Neuronal stem cell (in vitro differentiated cells): Measurements from ENCODE around the gene GRPR.

Experiments
- DNase-seq: peaks from one replicate; pipeline ENCODE4 v3.0.0-alpha.2; 2013; ENCODE audit warnings: low spot score
- H2AFZ ChIP-seq: one replicate; pipeline ENCODE4 v1.6.1; 2013; ENCODE audit warnings: mild to moderate bottlenecking, low read length, inconsistent platforms
- H2AK5ac ChIP-seq: 2 replicates; pipeline ENCODE4 v1.6.1; 2013; ENCODE audit warnings: low read depth, mild to moderate bottlenecking, inconsistent platforms, low read length, moderate library complexity, mixed read lengths
- H2BK120ac ChIP-seq: 2 replicates; pipeline ENCODE4 v1.6.1; 2013; ENCODE audit warnings: low read depth, mild to moderate bottlenecking, inconsistent platforms, low read length, moderate library complexity, mixed read lengths
- H2BK12ac ChIP-seq: one replicate; pipeline ENCODE4 v1.6.1; 2013; ENCODE audit warnings: low read length, inconsistent platforms
- H2BK15ac ChIP-seq: 2 replicates; pipeline ENCODE4 v1.6.1; 2013; ENCODE audit warnings: mild to moderate bottlenecking, low read length, inconsistent platforms, mixed read lengths
- H2BK5ac ChIP-seq: one replicate; pipeline ENCODE4 v1.6.1; 2013; ENCODE audit warnings: inconsistent platforms, mild to moderate bottlenecking, low read length, moderate library complexity
- H3K14ac ChIP-seq: one replicate; pipeline ENCODE4 v1.6.1; 2013; ENCODE audit warnings: low read length, inconsistent platforms
- H3K18ac ChIP-seq: 2 replicates; pipeline ENCODE4 v1.6.1; 2013; ENCODE audit warnings: low read length, inconsistent platforms
- H3K23ac ChIP-seq: 2 replicates; pipeline ENCODE4 v1.6.1; 2013; ENCODE audit warnings: low read depth, mild to moderate bottlenecking, mixed read lengths, low read length, inconsistent platforms; ENCODE audit not compliant: poor library complexity
- H3K27ac ChIP-seq: replicated peaks from 3 replicates; pipeline ENCODE4 v1.5.1; 2013; ENCODE audit warnings: low read length, inconsistent platforms
- H3K27me3 ChIP-seq, 3 experiments: 2 replicates each; pipeline ENCODE4 v1.6.1; 2013; ENCODE audit warnings: low read length in 3 of 3, mild to moderate bottlenecking in 2 of 3, inconsistent platforms in 1 of 3, low read depth in 1 of 3, mixed read lengths in 1 of 3, moderate library complexity in 1 of 3; ENCODE audit not compliant: control insufficient read depth in 3 of 3, insufficient read depth in 3 of 3
- H3K36me3 ChIP-seq, 2 donors: replicated peaks in 1 of 2; 2 replicates each; pipeline ENCODE4 v1.6.1; 2013; ENCODE audit warnings: low read length in 2 of 2; ENCODE audit not compliant: control insufficient read depth in 2 of 2, insufficient read depth in 2 of 2
- H3K4ac ChIP-seq: 2 replicates; pipeline ENCODE4 v1.6.1; 2013; ENCODE audit warnings: inconsistent platforms, mild to moderate bottlenecking, low read length, moderate library complexity
- H3K4me1 ChIP-seq, 2 donors: 1 replicate in 1 of 2; 2 replicates in 1 of 2; pipeline ENCODE4 v1.6.1; 2013; ENCODE audit warnings: low read length in 2 of 2, low read depth in 1 of 2; ENCODE audit not compliant: control insufficient read depth in 2 of 2, insufficient read depth in 1 of 2
- H3K4me2 ChIP-seq: one replicate; pipeline ENCODE4 v1.6.1; 2013; ENCODE audit warnings: mild to moderate bottlenecking, low read length, inconsistent platforms; ENCODE audit not compliant: insufficient read depth, poor library complexity, severe bottlenecking
- H3K4me3 ChIP-seq, 2 donors: 2 replicates each; pipeline ENCODE4 v1.5.1; 2013; ENCODE audit warnings: low read length in 2 of 2, mild to moderate bottlenecking in 2 of 2, inconsistent platforms in 1 of 2, moderate library complexity in 1 of 2
- H3K79me1 ChIP-seq: one replicate; pipeline ENCODE4 v1.6.1; 2013; ENCODE audit warnings: low read depth, mild to moderate bottlenecking, inconsistent platforms, low read length, moderate library complexity
- H3K9ac ChIP-seq: one replicate; pipeline ENCODE4 v1.6.1; 2013; ENCODE audit warnings: mild to moderate bottlenecking, low read depth, low read length, inconsistent platforms; ENCODE audit not compliant: poor library complexity
- H3K9me3 ChIP-seq, 2 donors: replicated peaks in 1 of 2; 2 replicates each; pipeline versions ENCODE3 to v1.6.1; 2013; ENCODE audit warnings: low read length in 2 of 2, mild to moderate bottlenecking in 2 of 2, inconsistent platforms in 1 of 2, low read depth in 1 of 2, mixed read lengths in 1 of 2, moderate library complexity in 1 of 2; ENCODE audit not compliant: control insufficient read depth in 2 of 2, insufficient read depth in 1 of 2
- H4K8ac ChIP-seq: one replicate; pipeline ENCODE4 v1.6.1; 2013; ENCODE audit warnings: low read depth, mild to moderate bottlenecking, inconsistent platforms, low read length, moderate library complexity
- H4K91ac ChIP-seq: one replicate; pipeline ENCODE4 v1.6.1; 2013; ENCODE audit warnings: low read length, low read depth, mild to moderate bottlenecking, inconsistent platforms; ENCODE audit not compliant: poor library complexity
- WGBS, 2 donors: extraction: QIAGEN DNeasy Blood & Tissue Kit; methylation state at CpG; one replicate each; pipeline ENCODE4 v1.1.7; 2013; ENCODE audit warnings: missing lambda C conversion rate in 2 of 2, mixed read lengths in 1 of 2; ENCODE audit not compliant: insufficient read length in 2 of 2, insufficient replicate concordance in 1 of 2; ENCODE audit errors: extremely low coverage in 2 of 2; 5-methylcytosine and 5-hydroxymethylcytosine counted together

GRPR gene

GRCh38 chrX:16120431-16120830 is 2.9 kb upstream of the GRPR start:
- H3K27ac ChIP-seq, result no peak overlapping the region
- H3K9ac ChIP-seq, result no peak overlapping the region
- H3K4me1 ChIP-seq, result no peaks in the 10 kb centered on the region
- no peak overlapping the region for H4K8ac ChIP-seq
- no peak overlapping the region for H2AK5ac ChIP-seq
- H2AFZ ChIP-seq, result no peak overlapping the region
- no peak overlapping the region for H2BK120ac ChIP-seq
- no peak for DNase-seq
- H2BK12ac ChIP-seq, result no peak overlapping the region
- no peaks in the 10 kb centered on the region for H3K36me3 ChIP-seq
- H2BK15ac ChIP-seq, result no peak overlapping the region
- H4K91ac ChIP-seq, result no peak overlapping the region
- H3K18ac ChIP-seq, result no peak overlapping the region
- H3K23ac ChIP-seq, result no peak overlapping the region
- no peak overlapping the region for H3K4me3 ChIP-seq
- no peak overlapping the region for H3K14ac ChIP-seq
- no CpG with 5 or more reads among the region's 3 CpGs for WGBS, 2 donors
- H3K79me1 ChIP-seq, result no peaks in the 10 kb centered on the region
- peaks cover 0 to 15% (median 0%) of the 10 kb centered on the region in 3 experiments for H3K27me3 ChIP-seq
- no peak overlapping the region for H2BK5ac ChIP-seq
- no peak overlapping the region for H3K4ac ChIP-seq
- no peaks in the 10 kb centered on the region for H3K9me3 ChIP-seq
- H3K4me2 ChIP-seq, result no peak overlapping the region

- no peak overlapping the region for H3K4me3 ChIP-seq
- H2BK12ac ChIP-seq, result no peak overlapping the region
- H3K79me1 ChIP-seq, result no peaks in the 10 kb centered on the region
Measured at GRCh38 chrX:16124201-16124600, 836 bp downstream of the GRPR start.

GRCh38 chrX:16125520-16126149 is 2.3 kb downstream of the GRPR start:
- Histone ChIP-seq H3K27me3 (peaks cover 0 to 26% (median 0%) of the 10 kb centered on the region in 3 experiments), H3K4me1 (no peaks in the 10 kb centered on the region), H3K4me2 (no peak overlapping the region), H3K23ac (no peak overlapping the region), H2AFZ (peak overlapping the region; percentile 5), H3K14ac (no peak overlapping the region), H2BK120ac (no peak overlapping the region), H2BK15ac (no peak overlapping the region), H3K27ac (no peak overlapping the region), H2BK12ac (no peak overlapping the region), H3K18ac (no peak overlapping the region), H2BK5ac (no peak overlapping the region), H3K79me1 (no peaks in the 10 kb centered on the region), H3K4ac (no peak overlapping the region), H4K8ac (no peak overlapping the region), H3K36me3 (no peaks in the 10 kb centered on the region), H2AK5ac (no peak overlapping the region), H4K91ac (no peak overlapping the region), H3K4me3 (no peak overlapping the region), H3K9ac (no peak overlapping the region), H3K9me3 (no peaks in the 10 kb centered on the region)
- no CpG with 5 or more reads among the region's 5 CpGs for WGBS, 2 donors
- no peak for DNase-seq

More at GRCh38 chrX:16124201-16124600, 836 bp downstream of the GRPR start:
- Histone ChIP-seq H4K8ac (no peak overlapping the region), H3K23ac (no peak overlapping the region), H2AFZ (no peak overlapping the region), H3K9ac (no peak overlapping the region), H3K9me3 (no peaks in the 10 kb centered on the region), H3K18ac (no peak overlapping the region), H3K4me1 (no peaks in the 10 kb centered on the region), H3K27ac (no peak overlapping the region), H2BK5ac (no peak overlapping the region), H3K27me3 (peaks cover 0 to 26% (median 0%) of the 10 kb centered on the region in 3 experiments), H2BK120ac (no peak overlapping the region), H2AK5ac (no peak overlapping the region), H3K4ac (no peak overlapping the region), H3K14ac (no peak overlapping the region), H3K4me2 (no peak overlapping the region), H4K91ac (no peak overlapping the region), H3K36me3 (no peaks in the 10 kb centered on the region), H2BK15ac (no peak overlapping the region)
- no peak for DNase-seq
- no CpG with 5 or more reads among the region's 7 CpGs for WGBS, 2 donors

GRCh38 chrX:16130707-16131106 is 7.3 kb downstream of the GRPR start:
- Histone ChIP-seq H3K27me3 (peaks cover 0 to 8% (median 0%) of the 10 kb centered on the region in 3 experiments), H2AK5ac (no peak overlapping the region), H2AFZ (no peak overlapping the region), H2BK12ac (no peak overlapping the region), H2BK5ac (no peak overlapping the region), H3K4me3 (no peak overlapping the region), H3K14ac (no peak overlapping the region), H3K4me2 (no peak overlapping the region), H3K4ac (no peak overlapping the region), H3K79me1 (no peaks in the 10 kb centered on the region), H4K91ac (no peak overlapping the region), H2BK15ac (no peak overlapping the region), H3K9ac (no peak overlapping the region), H2BK120ac (no peak overlapping the region), H3K4me1 (no peaks in the 10 kb centered on the region), H3K18ac (no peak overlapping the region), H4K8ac (no peak overlapping the region), H3K23ac (no peak overlapping the region), H3K9me3 (no peaks in the 10 kb centered on the region), H3K27ac (no peak overlapping the region), H3K36me3 (no peaks in the 10 kb centered on the region)
- WGBS, 2 donors, result no CpG with 5 or more reads among the region's 2 CpGs
- DNase-seq, result no peak
